Right renal pelvis (tissue), 4 donors: ENCODE results near the gene MTOR. TPM values are rescaled to one million over a fixed set of nuclear protein-coding genes. Genes with fewer than 3 reads are reported as not detected.

Experiments
- DNase-seq, 4 donors: peaks; one replicate each; pipeline ENCODE4 v3.0.0-alpha.2; 2013; ENCODE audit warnings: low read depth in 4 of 4, low spot score in 3 of 4, missing footprints in 1 of 4
- polyA plus RNA-seq, 4 donors: library from polyadenylated mRNA; unstranded; fragments of 120-200 nt; gene quantifications; one replicate each; pipeline ENCODE4 v1.2.1, GENCODE V29; 2013; ENCODE audit not compliant: insufficient read length in 4 of 4

The MTOR gene
- polyA plus RNA-seq, 4 donors: 36.7 to 44.1 (median 39.4) TPM

- no peak for DNase-seq
These were observed 33.1 kb downstream of the MTOR start for GRCh38 chr1:11229203-11229602.

- no peak for DNase-seq
These were observed 35.0 kb downstream of the MTOR start for GRCh38 chr1:11227106-11228077.

GRCh38 chr1:11216074-11216473 lies 46.3 kb downstream of the MTOR start:
- no peak for DNase-seq

- no peak for DNase-seq
These were observed 46.9 kb downstream of the MTOR start for GRCh38 chr1:11215381-11216005.

GRCh38 chr1:11214698-11215380 lies 47.5 kb downstream of the MTOR start:
- DNase-seq: no peak

- no peak for DNase-seq
These were observed 50.3 kb downstream of the MTOR start for GRCh38 chr1:11211925-11212587.

- DNase-seq: no peak
These were observed 50.9 kb downstream of the MTOR start for GRCh38 chr1:11211461-11211860.

GRCh38 chr1:11207898-11208611 lies 54.3 kb downstream of the MTOR start:
- DNase-seq: no peak

GRCh38 chr1:11204396-11205190 lies 57.8 kb downstream of the MTOR start:
- DNase-seq: no peak

GRCh38 chr1:11198851-11199594 lies 63.3 kb downstream of the MTOR start:
- DNase-seq: no peak

GRCh38 chr1:11198257-11198656 lies 64.1 kb downstream of the MTOR start:
- no peak for DNase-seq

GRCh38 chr1:11197359-11197758 lies 65.0 kb downstream of the MTOR start:
- no peak for DNase-seq

GRCh38 chr1:11196945-11197344 lies 65.4 kb downstream of the MTOR start:
- DNase-seq: no peak

GRCh38 chr1:11194407-11195176 lies 67.8 kb downstream of the MTOR start:
- no peak for DNase-seq

GRCh38 chr1:11193376-11193775 lies 69.0 kb downstream of the MTOR start:
- no peak for DNase-seq

- no peak for DNase-seq
These were observed 73.4 kb downstream of the MTOR start, which contains the start of gene ANGPTL7 for GRCh38 chr1:11188858-11189451. ANGPTL7 (plus strand) TSS chr1:11189355; CDS start chr1:11189580, 225 bp downstream.

GRCh38 chr1:11188381-11188780 lies 74.0 kb downstream of the MTOR start:
- DNase-seq: no peak
